ENCODE results near the gene DENND1C.

The DENND1C gene

GRCh38 chr19:6484230-6484629, 2.6 kb upstream of the DENND1C start:
- no peak for DNase-seq (ENCODE audit: extremely low read depth, insufficient read length)
- TF ChIP-seq, protein P1, sequence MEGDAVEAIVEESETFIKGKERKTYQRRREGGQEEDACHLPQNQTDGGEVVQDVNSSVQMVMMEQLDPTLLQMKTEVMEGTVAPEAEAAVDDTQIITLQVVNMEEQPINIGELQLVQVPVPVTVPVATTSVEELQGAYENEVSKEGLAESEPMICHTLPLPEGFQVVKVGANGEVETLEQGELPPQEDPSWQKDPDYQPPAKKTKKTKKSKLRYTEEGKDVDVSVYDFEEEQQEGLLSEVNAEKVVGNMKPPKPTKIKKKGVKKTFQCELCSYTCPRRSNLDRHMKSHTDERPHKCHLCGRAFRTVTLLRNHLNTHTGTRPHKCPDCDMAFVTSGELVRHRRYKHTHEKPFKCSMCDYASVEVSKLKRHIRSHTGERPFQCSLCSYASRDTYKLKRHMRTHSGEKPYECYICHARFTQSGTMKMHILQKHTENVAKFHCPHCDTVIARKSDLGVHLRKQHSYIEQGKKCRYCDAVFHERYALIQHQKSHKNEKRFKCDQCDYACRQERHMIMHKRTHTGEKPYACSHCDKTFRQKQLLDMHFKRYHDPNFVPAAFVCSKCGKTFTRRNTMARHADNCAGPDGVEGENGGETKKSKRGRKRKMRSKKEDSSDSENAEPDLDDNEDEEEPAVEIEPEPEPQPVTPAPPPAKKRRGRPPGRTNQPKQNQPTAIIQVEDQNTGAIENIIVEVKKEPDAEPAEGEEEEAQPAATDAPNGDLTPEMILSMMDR (IDR thresholded peaks at IDR 0.05; ENCODE audit: insufficient read depth, low read length, poor library complexity, severe bottlenecking) = no peak

DNA sequence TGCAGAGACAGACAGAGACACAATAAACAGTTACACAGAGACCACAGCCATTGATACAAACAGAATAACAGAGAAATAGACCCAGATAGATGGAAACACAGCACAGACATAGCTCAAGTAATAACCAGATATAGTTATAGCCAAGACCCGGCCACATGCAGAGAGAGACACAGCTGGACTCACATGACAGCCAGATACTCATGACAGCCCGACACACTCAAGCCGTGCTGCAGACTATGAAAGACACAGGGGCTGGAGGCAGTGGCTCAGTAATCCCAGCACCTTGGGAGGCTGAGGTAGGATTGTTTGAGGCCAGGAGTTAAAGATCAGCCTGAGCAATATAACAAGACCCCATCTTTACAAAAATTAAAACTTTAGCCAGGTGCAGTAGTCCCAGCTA, 1.6 kb upstream of the DENND1C start:
- Histone ChIP-seq H3K27me3 (replicated peaks; ENCODE audit: control insufficient read depth, insufficient read depth, low read length) (no peaks in the 10 kb centered on the region), H3K36me3 (ENCODE audit: control insufficient read depth, insufficient read depth, low read length) (peaks cover 7% of the 10 kb centered on the region), H3K4me3 (replicated peaks; ENCODE audit: low read depth, low read length) (no peak overlapping the region)
- TF ChIP-seq, protein P1 (IDR thresholded peaks at IDR 0.05; ENCODE audit: insufficient read depth, low read length, poor library complexity, severe bottlenecking) = no peak
- DNase-seq (ENCODE audit: extremely low read depth, insufficient read length) = no peak

More at GRCh38 chr19:6484230-6484629, 2.6 kb upstream of the DENND1C start:
- Histone ChIP-seq H3K36me3 (ENCODE audit: control insufficient read depth, insufficient read depth, low read length) (peaks cover 2% of the 10 kb centered on the region), H3K4me3 (replicated peaks; ENCODE audit: low read depth, low read length) (no peak overlapping the region), H3K27me3 (replicated peaks; ENCODE audit: control insufficient read depth, insufficient read depth, low read length) (no peaks in the 10 kb centered on the region)

GRCh38 chr19:6482343-6482686, 728 bp upstream of the DENND1C start:
- peaks cover 7% of the 10 kb centered on the region for H3K36me3 ChIP-seq (ENCODE audit: control insufficient read depth, insufficient read depth, low read length)
- no peak for DNase-seq (ENCODE audit: extremely low read depth, insufficient read length)
- no peaks in the 10 kb centered on the region for H3K27me3 ChIP-seq (replicated peaks; ENCODE audit: control insufficient read depth, insufficient read depth, low read length)
- TF ChIP-seq, protein P1 (IDR thresholded peaks at IDR 0.05; ENCODE audit: insufficient read depth, low read length, poor library complexity, severe bottlenecking) = no peak
- no peak overlapping the region; the same call in 1 of the 2 replicates for H3K4me3 ChIP-seq (replicated peaks; ENCODE audit: low read depth, low read length)

- no peak for DNase-seq (ENCODE audit: extremely low read depth, insufficient read length)
- TF ChIP-seq, protein P1 (IDR thresholded peaks at IDR 0.05; ENCODE audit: insufficient read depth, low read length, poor library complexity, severe bottlenecking) = no peak
- Histone ChIP-seq H3K36me3 (ENCODE audit: control insufficient read depth, insufficient read depth, low read length) (peaks cover 18% of the 10 kb centered on the region), H3K4me3 (replicated peaks; ENCODE audit: low read depth, low read length) (peak overlapping the region; percentile 79), H3K27me3 (replicated peaks; ENCODE audit: control insufficient read depth, insufficient read depth, low read length) (no peaks in the 10 kb centered on the region)
These were observed 655 bp downstream of the DENND1C start for GRCh38 chr19:6480848-6481415.

DNA sequence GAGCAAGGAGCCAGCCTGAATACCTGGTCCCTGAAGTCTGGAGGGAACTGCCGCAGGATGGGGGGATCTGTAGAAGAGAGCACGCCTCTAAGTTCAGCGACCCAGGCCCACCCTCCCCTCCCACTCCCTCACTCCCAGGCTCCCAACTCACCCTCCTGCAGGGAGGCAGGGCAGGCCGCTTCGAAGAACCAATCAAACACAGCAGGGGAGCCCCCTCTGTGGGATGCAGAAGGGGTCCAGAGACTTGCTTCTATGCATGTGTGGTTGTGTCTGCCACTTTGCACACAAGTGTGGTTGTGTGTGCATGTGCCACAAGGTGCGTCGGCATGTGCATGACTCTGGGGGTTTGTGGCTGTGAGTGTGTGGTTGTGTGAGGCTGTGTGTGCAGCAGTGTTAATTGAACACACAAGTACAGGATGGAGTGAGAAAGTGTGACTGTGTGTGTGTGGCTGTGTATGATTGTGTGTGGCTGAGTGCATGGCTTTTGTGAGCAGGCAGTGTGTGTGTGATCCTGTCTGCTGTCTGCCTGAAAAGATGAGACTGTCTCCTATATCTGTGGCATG, 1.7 kb downstream of the DENND1C start:
- Histone ChIP-seq H3K27me3 (replicated peaks; ENCODE audit: control insufficient read depth, insufficient read depth, low read length) (no peaks in the 10 kb centered on the region), H3K36me3 (ENCODE audit: control insufficient read depth, insufficient read depth, low read length) (peaks cover 27% of the 10 kb centered on the region), H3K4me3 (replicated peaks; ENCODE audit: low read depth, low read length) (no peak overlapping the region)
- TF ChIP-seq, protein P1 (IDR thresholded peaks at IDR 0.05; ENCODE audit: insufficient read depth, low read length, poor library complexity, severe bottlenecking) = no peak
- DNase-seq (ENCODE audit: extremely low read depth, insufficient read length) = no peak

All from GM06990 (cell line).